Mesendoderm (in vitro differentiated cells): Measurements from ENCODE around the gene F7.

Source experiments
- DNase-seq: peaks from one replicate; pipeline ENCODE4 v3.0.0; 2013
- H2AK5ac ChIP-seq: 2 replicates; pipeline ENCODE4 v1.6.1; 2013; ENCODE audit warnings: low read length, inconsistent platforms
- H2BK120ac ChIP-seq: 2 replicates; pipeline ENCODE4 v1.6.1; 2013; ENCODE audit warnings: low read depth, mild to moderate bottlenecking, low read length, moderate library complexity, mixed read lengths
- H2BK15ac ChIP-seq: replicated peaks from 2 replicates; pipeline ENCODE4 v1.6.1; 2013; ENCODE audit warnings: low read depth, mild to moderate bottlenecking, moderate library complexity
- H2BK5ac ChIP-seq: 2 replicates; pipeline ENCODE4 v1.6.1; 2013; ENCODE audit warnings: low read length, inconsistent platforms
- H3K18ac ChIP-seq: 2 replicates; pipeline ENCODE4 v1.6.1; 2013; ENCODE audit warnings: mild to moderate bottlenecking, low read length, mixed read lengths
- H3K23ac ChIP-seq: one replicate; pipeline ENCODE4 v1.6.1; 2013; ENCODE audit warnings: low read length
- H3K27ac ChIP-seq: 2 replicates; pipeline ENCODE4 v1.5.1; 2013; ENCODE audit warnings: low read depth, mild to moderate bottlenecking, inconsistent platforms, low read length, moderate library complexity
- H3K27me3 ChIP-seq: 2 replicates; pipeline ENCODE4 v1.6.1; 2013; ENCODE audit warnings: low read length, control low read depth, mild to moderate bottlenecking, inconsistent platforms; ENCODE audit not compliant: insufficient read depth, poor library complexity
- H3K36me3 ChIP-seq: 2 replicates; pipeline ENCODE4 v1.6.1; 2013; ENCODE audit warnings: low read length, inconsistent platforms; ENCODE audit not compliant: control insufficient read depth, insufficient read depth
- H3K4ac ChIP-seq: one replicate; pipeline ENCODE4 v1.6.1; 2013; ENCODE audit warnings: low read depth, mild to moderate bottlenecking, low read length, moderate library complexity
- H3K4me1 ChIP-seq: 2 replicates; pipeline ENCODE4 v1.6.1; 2013; ENCODE audit warnings: low read depth, low read length, inconsistent platforms; ENCODE audit not compliant: control insufficient read depth
- H3K4me2 ChIP-seq: 2 replicates; pipeline ENCODE4 v1.6.1; 2013; ENCODE audit warnings: low read length
- H3K4me3 ChIP-seq: 2 replicates; pipeline ENCODE4 v1.5.1; 2013; ENCODE audit warnings: mild to moderate bottlenecking, low read length
- H3K56ac ChIP-seq: one replicate; pipeline ENCODE4 v1.6.1; 2013; ENCODE audit warnings: low read length
- H3K79me1 ChIP-seq: 2 replicates; pipeline ENCODE4 v1.6.1; 2013; ENCODE audit warnings: low read length, inconsistent platforms
- H3K79me2 ChIP-seq: 2 replicates; pipeline ENCODE4 v1.6.1; 2013; ENCODE audit warnings: mild to moderate bottlenecking, low read length; ENCODE audit not compliant: control insufficient read depth, insufficient read depth
- H3K9ac ChIP-seq: 2 replicates; pipeline ENCODE4 v1.6.1; 2013; ENCODE audit warnings: low read length, inconsistent platforms
- H4K5ac ChIP-seq: one replicate; pipeline ENCODE4 v1.6.1; 2013; ENCODE audit warnings: low read length
- H4K8ac ChIP-seq: one replicate; pipeline ENCODE4 v1.6.1; 2013; ENCODE audit warnings: low read depth, mild to moderate bottlenecking, control low read depth, low read length, moderate library complexity
- WGBS: extraction: QIAGEN DNeasy Blood & Tissue Kit; methylation state at CpG from one replicate; pipeline ENCODE4 v1.1.7; 2013; ENCODE audit warnings: low lambda C conversion rate, missing lambda C conversion rate; ENCODE audit not compliant: insufficient coverage; ENCODE audit errors: extremely low coverage; 5-methylcytosine and 5-hydroxymethylcytosine counted together

F7 gene

GRCh38 chr13:113094410-113094800 lies 11.2 kb upstream of the F7 start:
- Histone ChIP-seq H2BK5ac (no peak overlapping the region), H3K9ac (no peak overlapping the region), H2BK15ac (no peak overlapping the region), H3K36me3 (no peaks in the 10 kb centered on the region), H3K79me2 (no peaks in the 10 kb centered on the region), H3K4ac (no peak overlapping the region), H3K4me2 (no peak overlapping the region), H3K79me1 (no peaks in the 10 kb centered on the region), H2BK120ac (no peak overlapping the region), H3K4me1 (peaks cover 2% of the 10 kb centered on the region), H3K56ac (no peak overlapping the region), H3K23ac (no peak overlapping the region), H2AK5ac (no peak overlapping the region), H3K18ac (no peak overlapping the region), H4K5ac (no peak overlapping the region), H3K4me3 (no peak overlapping the region), H3K27me3 (no peaks in the 10 kb centered on the region), H3K27ac (no peak overlapping the region), H4K8ac (no peak overlapping the region)
- no peak for DNase-seq
- WGBS = no CpG with 5 or more reads among the region's 14 CpGs

- no peak for DNase-seq
- H3K27ac ChIP-seq = no peak overlapping the region
- no peaks in the 10 kb centered on the region for H3K36me3 ChIP-seq
- H2AK5ac ChIP-seq = no peak overlapping the region
- no peak overlapping the region for H3K56ac ChIP-seq
- H2BK5ac ChIP-seq = no peak overlapping the region
- H4K8ac ChIP-seq = no peak overlapping the region
- H3K23ac ChIP-seq = no peak overlapping the region
- no peak overlapping the region for H2BK15ac ChIP-seq
- H2BK120ac ChIP-seq = no peak overlapping the region
- H3K4me3 ChIP-seq = no peak overlapping the region
- no peak overlapping the region for H3K18ac ChIP-seq
- no peaks in the 10 kb centered on the region for H3K4me1 ChIP-seq
- H3K4me2 ChIP-seq = no peak overlapping the region
- H3K9ac ChIP-seq = no peak overlapping the region
- H3K27me3 ChIP-seq = no peaks in the 10 kb centered on the region
- no CpG with 5 or more reads among the region's 25 CpGs for WGBS
- H3K79me1 ChIP-seq = no peaks in the 10 kb centered on the region
- H3K4ac ChIP-seq = no peak overlapping the region
- no peaks in the 10 kb centered on the region for H3K79me2 ChIP-seq
- no peak overlapping the region for H4K5ac ChIP-seq
These were observed 10.2 kb upstream of the F7 start for GRCh38 chr13:113095146-113096051.

- no peak overlapping the region for H3K9ac ChIP-seq
- H4K5ac ChIP-seq = no peak overlapping the region
- no peaks in the 10 kb centered on the region for H3K27me3 ChIP-seq
These were observed 9.4 kb upstream of the F7 start for GRCh38 chr13:113096052-113096744.

GRCh38 chr13:113096745-113097305 lies 8.8 kb upstream of the F7 start:
- Histone ChIP-seq H3K23ac (no peak overlapping the region), H3K4ac (no peak overlapping the region), H3K79me1 (no peaks in the 10 kb centered on the region), H3K27me3 (no peaks in the 10 kb centered on the region), H3K4me2 (no peak overlapping the region), H3K4me3 (no peak overlapping the region), H2BK15ac (no peak overlapping the region), H4K5ac (no peak overlapping the region), H3K27ac (no peak overlapping the region), H3K79me2 (no peaks in the 10 kb centered on the region), H3K36me3 (no peaks in the 10 kb centered on the region), H3K18ac (no peak overlapping the region), H2BK120ac (no peak overlapping the region), H2AK5ac (no peak overlapping the region), H3K9ac (no peak overlapping the region), H3K4me1 (no peaks in the 10 kb centered on the region), H4K8ac (no peak overlapping the region), H3K56ac (no peak overlapping the region), H2BK5ac (no peak overlapping the region)
- DNase-seq = no peak
- no CpG with 5 or more reads among the region's 52 CpGs for WGBS

More at GRCh38 chr13:113096052-113096744, 9.4 kb upstream of the F7 start:
- no peaks in the 10 kb centered on the region for H3K36me3 ChIP-seq
- no peak overlapping the region for H3K27ac ChIP-seq
- no peak overlapping the region for H4K8ac ChIP-seq
- H2AK5ac ChIP-seq = no peak overlapping the region
- no peak overlapping the region for H2BK120ac ChIP-seq
- no peak for DNase-seq
- H3K4me1 ChIP-seq = no peaks in the 10 kb centered on the region
- H3K23ac ChIP-seq = no peak overlapping the region
- H3K18ac ChIP-seq = no peak overlapping the region
- no peak overlapping the region for H3K56ac ChIP-seq
- no peak overlapping the region for H3K4ac ChIP-seq
- H2BK5ac ChIP-seq = no peak overlapping the region
- no peak overlapping the region for H3K4me2 ChIP-seq
- no CpG with 5 or more reads among the region's 61 CpGs for WGBS
- no peaks in the 10 kb centered on the region for H3K79me1 ChIP-seq
- no peak overlapping the region for H3K4me3 ChIP-seq
- no peak overlapping the region for H2BK15ac ChIP-seq
- H3K79me2 ChIP-seq = no peaks in the 10 kb centered on the region

- H3K79me2 ChIP-seq = no peaks in the 10 kb centered on the region
- H3K4me1 ChIP-seq = no peaks in the 10 kb centered on the region
- H4K8ac ChIP-seq = no peak overlapping the region
- H4K5ac ChIP-seq = no peak overlapping the region
- H3K56ac ChIP-seq = no peak overlapping the region
- H3K27ac ChIP-seq = no peak overlapping the region
- H3K4me2 ChIP-seq = no peak overlapping the region
- no peak overlapping the region for H2BK15ac ChIP-seq
- no peak overlapping the region for H3K4me3 ChIP-seq
- H3K36me3 ChIP-seq = no peaks in the 10 kb centered on the region
- no peak overlapping the region for H2AK5ac ChIP-seq
- H3K23ac ChIP-seq = no peak overlapping the region
- no peaks in the 10 kb centered on the region for H3K79me1 ChIP-seq
- H3K9ac ChIP-seq = no peak overlapping the region
- no peak overlapping the region for H3K18ac ChIP-seq
- no peak for DNase-seq
- no peak overlapping the region for H3K4ac ChIP-seq
- no CpG with 5 or more reads among the region's 7 CpGs for WGBS
- no peaks in the 10 kb centered on the region for H3K27me3 ChIP-seq
- no peak overlapping the region for H2BK5ac ChIP-seq
- H2BK120ac ChIP-seq = no peak overlapping the region
These were observed 7.9 kb upstream of the F7 start for GRCh38 chr13:113097651-113098050.
